ENCODE data around the gene MGARP.

DNA sequence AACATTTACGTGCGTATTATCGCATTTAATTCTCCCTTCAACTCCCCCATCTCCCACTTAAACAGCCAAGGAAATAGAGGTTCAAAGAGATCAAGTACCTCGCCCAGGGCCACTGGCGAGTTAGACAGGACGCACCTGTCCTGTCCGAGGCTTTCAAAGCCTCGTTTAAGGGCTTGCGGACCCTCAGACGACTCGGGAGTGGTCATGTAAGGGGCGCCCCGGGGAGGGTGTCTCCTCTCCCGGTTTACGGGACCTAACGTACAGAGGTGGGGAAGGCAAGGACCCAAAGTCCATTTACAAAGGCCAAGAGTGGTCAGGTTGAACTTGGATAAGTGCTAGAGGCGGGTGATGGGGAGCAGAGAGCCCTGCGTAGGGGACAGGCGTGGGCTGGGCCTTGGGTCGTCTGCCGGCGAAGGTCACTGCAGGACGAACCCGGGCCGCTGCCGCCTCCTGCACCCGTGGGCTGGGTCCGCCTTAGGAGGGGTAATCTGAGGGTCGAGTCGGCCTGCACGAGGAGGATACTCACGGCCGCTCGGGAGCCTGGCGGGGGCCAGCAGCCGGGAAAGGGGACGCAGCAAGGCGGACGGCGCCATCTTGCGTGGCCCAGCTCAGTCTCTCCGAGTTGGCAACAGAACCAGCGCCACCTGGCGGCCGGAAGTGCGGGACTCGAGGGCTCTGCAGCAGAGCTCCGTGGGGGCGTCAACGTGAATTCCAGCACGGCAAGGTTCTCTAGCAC is 15.3 kb upstream of the MGARP start:
- TF ChIP-seq, protein P1, sequence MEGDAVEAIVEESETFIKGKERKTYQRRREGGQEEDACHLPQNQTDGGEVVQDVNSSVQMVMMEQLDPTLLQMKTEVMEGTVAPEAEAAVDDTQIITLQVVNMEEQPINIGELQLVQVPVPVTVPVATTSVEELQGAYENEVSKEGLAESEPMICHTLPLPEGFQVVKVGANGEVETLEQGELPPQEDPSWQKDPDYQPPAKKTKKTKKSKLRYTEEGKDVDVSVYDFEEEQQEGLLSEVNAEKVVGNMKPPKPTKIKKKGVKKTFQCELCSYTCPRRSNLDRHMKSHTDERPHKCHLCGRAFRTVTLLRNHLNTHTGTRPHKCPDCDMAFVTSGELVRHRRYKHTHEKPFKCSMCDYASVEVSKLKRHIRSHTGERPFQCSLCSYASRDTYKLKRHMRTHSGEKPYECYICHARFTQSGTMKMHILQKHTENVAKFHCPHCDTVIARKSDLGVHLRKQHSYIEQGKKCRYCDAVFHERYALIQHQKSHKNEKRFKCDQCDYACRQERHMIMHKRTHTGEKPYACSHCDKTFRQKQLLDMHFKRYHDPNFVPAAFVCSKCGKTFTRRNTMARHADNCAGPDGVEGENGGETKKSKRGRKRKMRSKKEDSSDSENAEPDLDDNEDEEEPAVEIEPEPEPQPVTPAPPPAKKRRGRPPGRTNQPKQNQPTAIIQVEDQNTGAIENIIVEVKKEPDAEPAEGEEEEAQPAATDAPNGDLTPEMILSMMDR (IDR thresholded peaks at IDR 0.05): peak; percentile 96
- no peak for TF ChIP-seq ZFX (IDR thresholded peaks at IDR 0.05; ENCODE audit: borderline replicate concordance)

Data from 22Rv1 (cell line).